ENCODE data around the gene CHST13. TPM values are rescaled to one million over a fixed set of nuclear protein-coding genes. Genes with fewer than 3 reads are reported as not detected.

Gene CHST13
- total and polyA plus RNA-seq, 2 of the 4 experiments (the other 2 are of a cell fraction): not detected

DNA sequence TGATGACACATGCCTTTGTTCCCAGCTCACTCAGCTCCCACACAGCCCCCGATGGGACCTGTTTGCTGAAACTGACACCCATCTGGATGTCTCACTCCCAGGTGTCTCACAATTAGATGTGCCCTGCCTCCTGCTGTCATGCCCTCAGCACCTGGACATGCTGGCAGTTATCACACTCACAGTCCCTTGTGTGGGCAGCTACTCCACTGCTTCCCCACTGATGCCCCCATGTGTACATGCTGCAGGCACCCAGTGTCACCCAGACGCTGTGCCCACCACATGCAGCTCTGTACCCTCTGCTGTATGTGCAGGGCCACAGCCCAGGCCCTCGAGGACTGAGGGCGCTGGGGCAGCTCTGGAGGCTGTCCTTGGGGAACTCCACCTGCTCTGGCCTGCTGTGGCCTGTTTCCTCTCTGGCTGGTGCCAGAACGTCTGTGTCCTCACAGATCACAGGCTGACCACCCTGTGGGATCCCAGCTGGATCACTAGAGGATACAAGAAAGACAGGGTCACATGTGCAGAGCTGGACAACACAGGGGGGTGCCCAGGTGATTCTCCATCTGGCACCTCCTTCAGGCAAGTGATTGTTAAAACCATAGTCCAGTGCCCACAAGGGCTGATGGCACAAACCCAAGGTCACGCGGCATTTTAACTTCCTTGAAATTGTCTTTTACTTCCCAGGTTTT, 20.8 kb downstream of the CHST13 start:
- no peaks in the 10 kb centered on the region for H3K36me3 ChIP-seq (ENCODE audit: control insufficient read depth, insufficient read depth, low read length)
- H3K4ac ChIP-seq (ENCODE audit: low read depth, low read length): no peak overlapping the region
- H2AFZ ChIP-seq (replicated peaks; ENCODE audit: low read length, poor library complexity): no peak overlapping the region
- no peak overlapping the region for H3K27ac ChIP-seq (ENCODE audit: insufficient read depth, low read length)
- no peaks in the 10 kb centered on the region; the same call in 1 of the 2 replicates for H3K9me3 ChIP-seq (ENCODE audit: control insufficient read depth, insufficient read depth, low read length)
- intact Hi-C loops (cut with micrococcal nuclease) (no loop called here), dilution Hi-C loops (cut with HindIII; ENCODE audit: low sequenced_read_pairs, unreplicated experiment) (no loop called here), in situ Hi-C loops (cut with MboI; ENCODE audit: low sequenced_read_pairs) (no loop called here)
- H3K14ac ChIP-seq (replicated peaks; ENCODE audit: low read depth, low read length): no peak overlapping the region
- no peak for ATAC-seq (ENCODE audit: low read depth)
- no peak overlapping the region for H4K5ac ChIP-seq (ENCODE audit: low read depth, low read length)
- H3K18ac ChIP-seq (ENCODE audit: low read depth, low read length): no peak overlapping the region
- H3K79me1 ChIP-seq (ENCODE audit: low read depth in 1 of 2, low read length in 2 of 2): no peaks in the 10 kb centered on the region
- no peak overlapping the region for H3K23ac ChIP-seq (ENCODE audit: low read depth, low read length)
- no peak overlapping the region for H4K91ac ChIP-seq (ENCODE audit: insufficient read depth, low read depth, low read length)
- peaks cover 6% of the 10 kb centered on the region for H3K9me1 ChIP-seq (ENCODE audit: insufficient read depth, low read length)
- H3K4me2 ChIP-seq (ENCODE audit: low read depth, low read length): no peak overlapping the region
- H4K20me1 ChIP-seq (ENCODE audit: insufficient read depth, low read length): no peaks in the 10 kb centered on the region
- no peak for DNase-seq
- H2BK120ac ChIP-seq (ENCODE audit: low read depth, low read length): no peak overlapping the region
- H3K56ac ChIP-seq (ENCODE audit: extremely low read depth, insufficient read depth, low read length): no peak overlapping the region
- no peak overlapping the region for H3K4me3 ChIP-seq (ENCODE audit: insufficient read depth, low read depth, low read length)
- BruUV-seq (replicated peaks): no TSS peak
- no peak overlapping the region for H3K9ac ChIP-seq (ENCODE audit: low read depth, low read length)
- peaks cover 35% of the 10 kb centered on the region for H3K27me3 ChIP-seq (ENCODE audit: control insufficient read depth, insufficient read depth, low read length)
- H2BK5ac ChIP-seq (ENCODE audit: low read depth, low read length, poor library complexity, severe bottlenecking): no peak overlapping the region
- H2AK5ac ChIP-seq (ENCODE audit: low read depth, low read length): no peak overlapping the region
- H4K8ac ChIP-seq (ENCODE audit: low read depth in 2 of 2, low read length in 2 of 2): no peak overlapping the region
- TF ChIP-seq CEBPB (IDR thresholded peaks at IDR 0.05; ENCODE audit: low read depth, low read length): no peak
- no peak for TF ChIP-seq RAD21 (IDR thresholded peaks at IDR 0.05; ENCODE audit: low read length)
- TF ChIP-seq, protein P1, sequence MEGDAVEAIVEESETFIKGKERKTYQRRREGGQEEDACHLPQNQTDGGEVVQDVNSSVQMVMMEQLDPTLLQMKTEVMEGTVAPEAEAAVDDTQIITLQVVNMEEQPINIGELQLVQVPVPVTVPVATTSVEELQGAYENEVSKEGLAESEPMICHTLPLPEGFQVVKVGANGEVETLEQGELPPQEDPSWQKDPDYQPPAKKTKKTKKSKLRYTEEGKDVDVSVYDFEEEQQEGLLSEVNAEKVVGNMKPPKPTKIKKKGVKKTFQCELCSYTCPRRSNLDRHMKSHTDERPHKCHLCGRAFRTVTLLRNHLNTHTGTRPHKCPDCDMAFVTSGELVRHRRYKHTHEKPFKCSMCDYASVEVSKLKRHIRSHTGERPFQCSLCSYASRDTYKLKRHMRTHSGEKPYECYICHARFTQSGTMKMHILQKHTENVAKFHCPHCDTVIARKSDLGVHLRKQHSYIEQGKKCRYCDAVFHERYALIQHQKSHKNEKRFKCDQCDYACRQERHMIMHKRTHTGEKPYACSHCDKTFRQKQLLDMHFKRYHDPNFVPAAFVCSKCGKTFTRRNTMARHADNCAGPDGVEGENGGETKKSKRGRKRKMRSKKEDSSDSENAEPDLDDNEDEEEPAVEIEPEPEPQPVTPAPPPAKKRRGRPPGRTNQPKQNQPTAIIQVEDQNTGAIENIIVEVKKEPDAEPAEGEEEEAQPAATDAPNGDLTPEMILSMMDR (conservative IDR thresholded peaks at IDR 0.05; ENCODE audit: low read depth, low read length): no peak
- TF ChIP-seq FOS (IDR thresholded peaks at IDR 0.05; ENCODE audit: low read depth, low read length): no peak
- no peak for TF ChIP-seq RFX5 (IDR thresholded peaks at IDR 0.05; ENCODE audit: low read depth, low read length)
- no peak for TF ChIP-seq NFE2L2 (IDR thresholded peaks at IDR 0.05; ENCODE audit: low read depth, low read length)
- TF ChIP-seq, protein P2, sequence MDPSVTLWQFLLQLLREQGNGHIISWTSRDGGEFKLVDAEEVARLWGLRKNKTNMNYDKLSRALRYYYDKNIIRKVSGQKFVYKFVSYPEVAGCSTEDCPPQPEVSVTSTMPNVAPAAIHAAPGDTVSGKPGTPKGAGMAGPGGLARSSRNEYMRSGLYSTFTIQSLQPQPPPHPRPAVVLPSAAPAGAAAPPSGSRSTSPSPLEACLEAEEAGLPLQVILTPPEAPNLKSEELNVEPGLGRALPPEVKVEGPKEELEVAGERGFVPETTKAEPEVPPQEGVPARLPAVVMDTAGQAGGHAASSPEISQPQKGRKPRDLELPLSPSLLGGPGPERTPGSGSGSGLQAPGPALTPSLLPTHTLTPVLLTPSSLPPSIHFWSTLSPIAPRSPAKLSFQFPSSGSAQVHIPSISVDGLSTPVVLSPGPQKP (IDR thresholded peaks at IDR 0.05; ENCODE audit: borderline replicate concordance, low read depth, low read length): no peak
- TF ChIP-seq CHD1 (IDR thresholded peaks at IDR 0.05; ENCODE audit: low read depth, low read length): no peak
- H3K4me1 ChIP-seq (ENCODE audit: control insufficient read depth, insufficient read depth, low read length): peaks cover 5% of the 10 kb centered on the region
- no peak overlapping the region for H2BK20ac ChIP-seq (ENCODE audit: low read depth, low read length)
- POLR2A ChIA-PET (ENCODE audit: unreplicated experiment): interaction anchor here (0.5 kb wide), 1 partner anchor 1113 kb away, joined by 13 read pairs; no protein-coding TSS in a partner anchor
- no peak overlapping the region for H2AK9ac ChIP-seq (replicated peaks; ENCODE audit: low read depth, low read length, poor library complexity)
- CTCF ChIA-PET: no interaction called here
- WGBS, 2 experiments (ENCODE audit: extremely low coverage in 2 of 2, insufficient read length in 1 of 2): 47% methylated on average over 3 of the region's 7 CpGs; no CpG with 5 or more reads in 1 of the 2 experiments
- H2BK15ac ChIP-seq (ENCODE audit: low read depth, low read length): no peak overlapping the region
